M059J (cell line): Measurements from ENCODE around the gene ZFC3H1. TPM values are rescaled to one million over a fixed set of nuclear protein-coding genes. Genes with fewer than 3 reads are reported as not detected.

Experiments
- DNase-seq: peaks from one replicate; pipeline ENCODE4 v3.0.0-alpha.2; 2012; ENCODE audit warnings: low read depth
- total RNA-seq: library from RNA; depleted of rRNA; stranded (reverse); fragments of >200 nt; shearing (Covaris generic); gene quantifications from 2 replicates; pipeline ENCODE4 v1.2.3, GENCODE V29; 2014

The ZFC3H1 gene
- total RNA-seq, 1 experiment from 2014 or later = 7.0 TPM

- no peak for DNase-seq
Observed at GRCh38 chr12:71627438-71628002, 36.1 kb downstream of the ZFC3H1 start.

- no peak for DNase-seq
Observed at GRCh38 chr12:71626768-71627167, 36.9 kb downstream of the ZFC3H1 start.

GRCh38 chr12:71626098-71626497 is 37.5 kb downstream of the ZFC3H1 start:
- DNase-seq = no peak

GRCh38 chr12:71625476-71625875 is 38.2 kb downstream of the ZFC3H1 start:
- DNase-seq = no peak

- DNase-seq = no peak
Observed at GRCh38 chr12:71621938-71622337, 41.7 kb downstream of the ZFC3H1 start.

- DNase-seq = no peak
Observed at GRCh38 chr12:71610031-71610795, 53.4 kb downstream of the ZFC3H1 start.

- no peak for DNase-seq
Observed at GRCh38 chr12:71607494-71608330, 55.9 kb downstream of the ZFC3H1 start.

- DNase-seq = no peak
Observed at GRCh38 chr12:71605039-71605438, 58.6 kb downstream of the ZFC3H1 start.

GRCh38 chr12:71602761-71603577 is 60.7 kb downstream of the ZFC3H1 start:
- no peak for DNase-seq

- no peak for DNase-seq
Observed at GRCh38 chr12:71601546-71601945, 62.1 kb downstream of the ZFC3H1 start.

GRCh38 chr12:71599210-71599609 is 64.4 kb downstream of the ZFC3H1 start:
- DNase-seq = no peak

GRCh38 chr12:71594214-71594948 is 69.3 kb downstream of the ZFC3H1 start:
- DNase-seq = no peak

- peak; percentile 32 for DNase-seq
Observed at GRCh38 chr12:71592841-71593240, 70.8 kb downstream of the ZFC3H1 start.

- peak; percentile 18 for DNase-seq
Observed at GRCh38 chr12:71591601-71592000, 72.0 kb downstream of the ZFC3H1 start.

- peak; percentile 39 for DNase-seq
Observed at GRCh38 chr12:71589478-71589881, 74.2 kb downstream of the ZFC3H1 start.

- DNase-seq = no peak
Observed at GRCh38 chr12:71587012-71587411, 76.6 kb downstream of the ZFC3H1 start.

GRCh38 chr12:71585218-71585617 is 78.4 kb downstream of the ZFC3H1 start:
- no peak for DNase-seq

- no peak for DNase-seq
Observed at GRCh38 chr12:71584356-71584755, 79.3 kb downstream of the ZFC3H1 start.

GRCh38 chr12:71582925-71583324 is 80.7 kb downstream of the ZFC3H1 start:
- DNase-seq = no peak

GRCh38 chr12:71581206-71581605 is 82.4 kb downstream of the ZFC3H1 start:
- DNase-seq = peak; percentile 34

- DNase-seq = no peak
Observed at GRCh38 chr12:71578694-71579258, 84.9 kb downstream of the ZFC3H1 start.
